Stimulated activated CD4-positive, alpha-beta T cell treated with anti-CD3 and anti-CD28 coated beads, Interleukin-2, amount 100 ng/mL, for 4 hours (primary cell): ENCODE measurements around the gene TMEM47.

Experiments used
- DNase-seq: peaks from one replicate; pipeline ENCODE4 v3.0.0-alpha.2; 2020; ENCODE audit warnings: low read depth

The TMEM47 gene

DNA sequence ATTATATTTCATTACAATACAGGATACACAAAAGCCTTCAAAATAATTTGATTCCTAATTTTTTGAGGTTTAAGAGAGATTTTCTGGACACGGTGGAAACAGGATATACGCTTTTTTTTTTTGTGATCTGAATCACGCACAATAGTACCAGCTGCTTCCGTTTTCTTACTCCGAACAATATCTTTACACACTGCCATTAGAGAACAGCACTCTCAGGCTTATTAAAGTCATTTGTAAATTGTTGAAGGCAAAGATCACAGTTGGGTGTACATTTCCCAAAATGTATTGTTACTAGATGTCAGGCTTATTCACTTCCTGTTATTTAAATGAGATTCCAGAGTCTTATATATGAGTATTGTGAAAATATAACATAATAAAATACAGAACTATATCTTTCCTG lies 71.5 kb downstream of the TMEM47 start:
- no peak for DNase-seq

DNA sequence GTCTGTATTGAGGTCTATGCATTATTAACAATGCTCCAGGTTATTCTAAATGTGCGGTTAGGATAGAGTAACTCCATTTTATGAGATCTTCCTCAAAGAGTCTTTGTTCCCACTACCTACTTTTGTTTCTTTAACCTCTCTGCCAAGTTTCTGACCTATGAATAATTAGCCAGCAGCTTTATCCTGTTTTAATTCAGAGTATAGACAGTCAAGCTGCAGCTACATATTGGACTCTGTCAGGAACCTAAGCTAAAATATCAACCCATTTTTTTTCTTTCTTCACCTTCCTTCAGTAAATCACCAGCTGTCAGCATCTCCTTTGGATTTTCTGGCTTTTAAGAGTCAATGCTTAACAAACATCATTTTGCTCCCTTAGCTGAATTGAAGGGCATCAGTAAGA lies 72.3 kb downstream of the TMEM47 start:
- DNase-seq: no peak

DNA sequence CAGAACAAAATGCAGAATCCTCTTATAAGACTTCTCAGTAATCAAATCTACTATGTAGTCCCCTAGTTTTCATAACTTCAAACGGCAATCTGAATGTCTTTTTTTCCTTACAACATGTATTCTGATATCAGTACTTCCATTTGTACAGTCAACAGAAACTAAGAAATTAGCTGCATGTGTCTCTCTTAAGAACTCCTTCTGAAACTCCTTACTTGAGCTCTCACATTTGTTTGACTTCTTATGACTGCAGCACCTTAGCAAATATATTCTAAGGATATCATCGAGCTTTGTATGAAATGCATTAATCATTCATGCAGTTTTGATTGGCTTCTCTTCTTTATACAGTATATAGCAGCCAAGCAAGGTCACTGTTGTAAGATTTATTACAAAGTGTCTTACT lies 77.0 kb downstream of the TMEM47 start:
- no peak for DNase-seq

DNA sequence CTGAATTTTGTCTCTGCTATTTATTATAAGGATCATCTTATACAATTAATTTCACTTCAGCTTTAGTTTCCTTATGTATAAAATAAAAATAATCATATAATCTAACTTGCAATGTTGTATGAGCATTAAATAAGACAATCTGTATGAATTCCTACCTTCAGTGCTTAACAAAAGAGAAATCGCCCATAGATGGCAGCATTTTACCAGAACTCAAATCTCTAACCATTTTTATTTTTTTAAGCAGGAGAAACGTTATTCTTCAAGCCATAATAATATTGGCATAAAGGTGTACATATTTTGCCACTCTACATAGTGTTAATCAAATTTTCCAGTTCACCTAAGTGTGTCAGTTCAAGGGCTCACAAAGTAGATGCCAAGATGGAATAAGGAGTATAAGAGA lies 78.8 kb downstream of the TMEM47 start:
- no peak for DNase-seq
